Psoas muscle (tissue), 8 donors: ENCODE measurements around the gene SLC25A19. TPM values are rescaled to one million over a fixed set of nuclear protein-coding genes. Genes with fewer than 3 reads are reported as not detected.
A peak's percentile ranks its signal among the peaks of the same experiment; 100 is the strongest.

Experiments
- ATAC-seq, 4 donors: fragments of 200-7000 bp; cut with Tn5 transposase; one replicate each; pipeline ENCODE4 v1.9.1; 2020; ENCODE audit warnings: moderate library complexity in 3 of 4, mild to moderate bottlenecking in 2 of 4
- DNase-seq, 2 donors: peaks; one replicate each; pipeline ENCODE4 v3.0.0-alpha.2; 2020
- H3K27ac ChIP-seq: fragments of 200-600 bp; one replicate; pipeline ENCODE4 v1.8.0; 2022
- H3K27me3 ChIP-seq, 3 donors: fragments of 200-600 bp in 1 of 3; one replicate each; pipeline versions ENCODE4 v1.6.1 to v1.8.0; 2013 to 2022; ENCODE audit warnings: low read length in 2 of 3, mild to moderate bottlenecking in 2 of 3, moderate library complexity in 1 of 3; ENCODE audit not compliant: insufficient read depth in 3 of 3
- H3K36me3 ChIP-seq, 2 donors: fragments of 200-600 bp in 1 of 2; one replicate each; pipeline versions ENCODE4 v1.6.1 to v1.8.0; 2013 to 2022; ENCODE audit warnings: low read depth in 1 of 2, mild to moderate bottlenecking in 1 of 2, moderate library complexity in 1 of 2; ENCODE audit not compliant: insufficient read depth in 1 of 2
- H3K4me1 ChIP-seq: fragments of 200-600 bp; one replicate; pipeline ENCODE4 v1.8.0; 2022
- H3K4me3 ChIP-seq: fragments of 200-600 bp; one replicate; pipeline ENCODE4 v1.8.0; 2022; ENCODE audit warnings: mild to moderate bottlenecking
- H3K9me3 ChIP-seq: fragments of 200-600 bp; one replicate; pipeline ENCODE4 v1.8.0; 2022
- CTCF ChIP-seq: fragments of 200-600 bp; IDR thresholded peaks from one replicate; pipeline ENCODE4 v1.8.0; 2022; ENCODE audit warnings: antibody characterized with exemption
- WGBS, 3 donors: extraction: QIAGEN DNeasy Blood & Tissue Kit; methylation state at CpG; one replicate each; pipeline versions ENCODE4 v1.1.6 to v1.1.7; 2013; 5-methylcytosine and 5-hydroxymethylcytosine counted together
- intact Hi-C, 2 donors: fragments of 100-400 bp; cut with DNase I; formaldehyde crosslinking; loops; one replicate each; pipeline versions ENCODE4 v1.11.0 to v1.14.2; 2022
- polyA plus RNA-seq, 3 donors: library from polyadenylated mRNA; stranded (reverse); fragments of 200-250 nt; gene quantifications; one replicate each; pipeline ENCODE4 v1.2.3, GENCODE V29; 2013
- total RNA-seq, 4 donors: library from RNA; stranded (reverse); fragmentation: NEBNext Ultra II Directional in 2 of 4; extraction: Animal tissue kit (Norgen Biotek cat#: 25700) in 2 of 4; gene quantifications; one replicate each; pipeline versions ENCODE4 v1.2.1 to v1.2.4, GENCODE V29; 2021 to 2023
- donor health status: healthy with polysubstance abuse.
- donor health status: DM: no; HTN: no; CAD: no; lungs with moderate emphysema.
- donor health status: Bipolar disorder and iron deficiency.
- donor health status: healthy.
- donor health status: DM: yes; HTN: yes; CAD: no.
- donor health status: DM: no; HTN: no; CAD: no.
- donor health status: DM: no; HTN: no; CAD: no.
- donor health status: DM: yes; HTN: yes; CAD: no.

SLC25A19 gene
- total and polyA plus RNA-seq, 7 donors: 11.3 to 52.7 (median 24.9) TPM

GRCh38 chr17:75239214-75239613, 50.0 kb downstream of the SLC25A19 start:
- WGBS, 3 donors: 79 to 85% (median 80%) methylated on average over 10 to 12 of the region's 12 CpGs
- ATAC-seq (no peak), DNase-seq (no peak)
- no peak overlapping the region for H3K27ac ChIP-seq
- peaks cover 6 to 100% of the 10 kb centered on the region in 2 donors for H3K36me3 ChIP-seq
- no peak overlapping the region for H3K4me3 ChIP-seq
- no peaks in the 10 kb centered on the region for H3K27me3 ChIP-seq
- H3K9me3 ChIP-seq: no peaks in the 10 kb centered on the region
- intact Hi-C loops: no loop called here
- peaks cover 8% of the 10 kb centered on the region for H3K4me1 ChIP-seq
- no peak for TF ChIP-seq CTCF

GRCh38 chr17:75238684-75239191, 50.5 kb downstream of the SLC25A19 start:
- intact Hi-C loops: no loop called here
- ATAC-seq (peak; percentile 35 to 51 (median 40)), DNase-seq (peak; percentile 54 to 81)
- H3K9me3 ChIP-seq: no peaks in the 10 kb centered on the region
- peaks cover 6 to 100% of the 10 kb centered on the region in 2 donors for H3K36me3 ChIP-seq
- TF ChIP-seq CTCF: peak; percentile 72
- H3K4me1 ChIP-seq: peaks cover 8% of the 10 kb centered on the region
- 47 to 54% (median 49%) methylated on average over 13 of the region's 13 CpGs for WGBS, 3 donors
- H3K27me3 ChIP-seq: no peaks in the 10 kb centered on the region
- no peak overlapping the region for H3K27ac ChIP-seq
- no peak overlapping the region for H3K4me3 ChIP-seq

DNA sequence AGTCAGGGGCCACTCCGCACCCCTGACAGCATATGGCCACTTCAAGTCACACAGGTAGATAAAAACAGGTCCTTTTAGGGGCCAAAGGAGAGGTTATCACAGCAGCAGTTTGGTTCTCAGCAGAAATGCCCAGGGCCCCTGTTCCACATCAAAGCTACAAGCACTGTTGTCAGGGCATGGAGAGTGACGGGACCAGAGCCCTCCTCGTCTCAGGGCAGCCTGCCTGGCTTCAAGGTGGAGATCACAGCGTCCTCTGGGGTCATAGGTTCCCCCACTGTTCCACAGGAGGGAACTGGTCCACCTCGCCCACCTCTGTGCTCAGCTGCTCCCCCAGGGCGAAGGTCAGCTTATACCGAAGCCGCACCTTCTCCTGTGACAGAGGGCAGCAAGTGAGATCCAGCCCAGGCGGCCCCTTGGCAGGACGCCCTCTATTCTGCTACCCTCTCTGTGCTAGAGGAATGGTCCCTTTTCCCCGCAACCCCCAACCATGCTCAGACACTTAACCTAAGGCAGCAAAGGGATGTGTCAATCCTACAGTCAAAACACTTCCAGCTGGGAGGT, 51.1 kb downstream of the SLC25A19 start:
- Histone ChIP-seq H3K36me3 (peaks cover 6 to 99% of the 10 kb centered on the region in 2 donors), H3K27me3 (no peaks in the 10 kb centered on the region), H3K27ac (no peak overlapping the region), H3K4me1 (peaks cover 8% of the 10 kb centered on the region), H3K4me3 (no peak overlapping the region), H3K9me3 (no peaks in the 10 kb centered on the region)
- intact Hi-C loops: no loop called here
- ATAC-seq (no peak), DNase-seq (no peak)
- TF ChIP-seq CTCF: no peak
- 78 to 86% (median 78%) methylated on average over 11 of the region's 11 CpGs for WGBS, 3 donors

GRCh38 chr17:75237100-75238014, 51.9 kb downstream of the SLC25A19 start:
- H3K27me3 ChIP-seq: no peaks in the 10 kb centered on the region
- DNase-seq (peak; percentile 61 to 74), ATAC-seq (peak in 3 of 4 donors; percentile 69 to 72 (median 72))
- TF ChIP-seq CTCF: no peak
- H3K4me3 ChIP-seq: no peak overlapping the region
- H3K36me3 ChIP-seq: peaks cover 6 to 99% of the 10 kb centered on the region in 2 donors
- 52 to 67% (median 55%) methylated on average over 12 of the region's 12 CpGs for WGBS, 3 donors
- H3K4me1 ChIP-seq: peaks cover 7% of the 10 kb centered on the region
- H3K27ac ChIP-seq: no peak overlapping the region
- no peaks in the 10 kb centered on the region for H3K9me3 ChIP-seq
- intact Hi-C loops: no loop called here
